H1 (cell line): Measurements from ENCODE around the gene ARHGAP42. TPM values are rescaled to one million over a fixed set of nuclear protein-coding genes. Genes with fewer than 3 reads are reported as not detected.

ENCODE experiments used
- CTCF ChIA-PET: fragments of 300-600 bp; sonication (Branson Sonifier 250); formaldehyde crosslinking; loops from one replicate; lab custom pipeline; 2021; ENCODE audit not compliant: partially characterized antibody; lab: Charles Lee
- POLR2A ChIA-PET: fragments of 300-600 bp; sonication (Branson Sonifier 250); formaldehyde crosslinking; loops from one replicate; lab custom pipeline; 2021; ENCODE audit warnings: inconsistent platforms; ENCODE audit not compliant: partially characterized antibody; lab: Charles Lee
- DNase-seq, 2 experiments: peaks; one replicate each; pipeline versions ENCODE4 v3.0.0 to v3.0.0-alpha.2; 2010 to 2022; ENCODE audit warnings: low spot score in 2 of 2, low read depth in 1 of 2, mixed read lengths in 1 of 2
- FAIRE-seq: peaks from 2 replicates; lab custom pipeline; 2011; peaks lifted over from hg19 to GRCh38; lab: Jason Lieb, UNC
- H2AFZ ChIP-seq: 2 replicates; pipeline ENCODE4 v1.8.1; 2012; ENCODE audit warnings: low read length, inconsistent platforms
- H2AK5ac ChIP-seq: 2 replicates; pipeline ENCODE4 v1.6.1; 2013; ENCODE audit warnings: low read depth, low read length
- H2BK120ac ChIP-seq: replicated peaks from 2 replicates; pipeline ENCODE3; 2013; ENCODE audit warnings: low read depth, low read length, inconsistent platforms
- H2BK12ac ChIP-seq: 2 replicates; pipeline ENCODE4 v1.6.1; 2013; ENCODE audit warnings: low read depth, low read length
- H2BK15ac ChIP-seq: 2 replicates; pipeline ENCODE4 v1.6.1; 2013; ENCODE audit warnings: low read length
- H2BK20ac ChIP-seq: 2 replicates; pipeline ENCODE4 v1.6.1; 2013; ENCODE audit warnings: low read length
- H2BK5ac ChIP-seq: 2 replicates; pipeline ENCODE4 v1.6.1; 2013; ENCODE audit warnings: low read depth, low read length
- H3K14ac ChIP-seq: 2 replicates; pipeline ENCODE4 v1.6.1; 2013; ENCODE audit warnings: inconsistent platforms; ENCODE audit not compliant: insufficient read length
- H3K18ac ChIP-seq: 2 replicates; pipeline ENCODE4 v1.6.1; 2013; ENCODE audit warnings: low read length; ENCODE audit errors: extremely low read depth
- H3K23ac ChIP-seq: 2 replicates; pipeline ENCODE4 v1.6.1; 2013; ENCODE audit warnings: inconsistent platforms; ENCODE audit not compliant: insufficient read length
- H3K23me2 ChIP-seq: 2 replicates; pipeline ENCODE4 v1.6.1; 2013; ENCODE audit warnings: low read depth, low read length
- H3K27ac ChIP-seq: 2 replicates; pipeline ENCODE4 v1.6.1; 2011; ENCODE audit warnings: low read depth, low read length, inconsistent platforms
- H3K27me3 ChIP-seq, 4 experiments: replicated peaks in 1 of 4; 1 replicate in 1 of 4; 2 replicates in 3 of 4; pipeline versions ENCODE4 v1.6.1 to v1.8.1; 2011 to 2013; ENCODE audit warnings: low read length in 3 of 4, mild to moderate bottlenecking in 3 of 4, inconsistent platforms in 2 of 4, mixed read lengths in 2 of 4, moderate library complexity in 1 of 4; ENCODE audit not compliant: control insufficient read depth in 3 of 4, insufficient read depth in 3 of 4; ENCODE audit errors: extremely low read depth in 1 of 4
- H3K36me3 ChIP-seq, 4 experiments: 2 replicates each; pipeline versions ENCODE4 v1.6.1 to v1.8.1; 2011 to 2013; ENCODE audit warnings: mild to moderate bottlenecking in 4 of 4, low read length in 3 of 4, moderate library complexity in 2 of 4, control low read depth in 1 of 4, inconsistent platforms in 1 of 4; ENCODE audit not compliant: insufficient read depth in 4 of 4, control insufficient read depth in 2 of 4
- H3K4ac ChIP-seq: replicated peaks from 2 replicates; pipeline ENCODE3; 2013; ENCODE audit warnings: low read length, low read depth, mixed read lengths, inconsistent platforms; ENCODE audit not compliant: insufficient read length
- H3K4me1 ChIP-seq, 4 experiments: replicated peaks in 1 of 4; 1 replicate in 1 of 4; 2 replicates in 3 of 4; pipeline versions ENCODE4 v1.6.1 to v1.8.1; 2011 to 2013; ENCODE audit warnings: low read length in 3 of 4, inconsistent platforms in 2 of 4, mixed read lengths in 1 of 4; ENCODE audit not compliant: insufficient read depth in 4 of 4, control insufficient read depth in 3 of 4
- H3K4me2 ChIP-seq, 2 experiments: 2 replicates each; pipeline versions ENCODE4 v1.6.1 to v1.8.1; 2011 to 2013; ENCODE audit warnings: low read depth in 2 of 2, low read length in 2 of 2, control low read depth in 1 of 2, inconsistent platforms in 1 of 2, mild to moderate bottlenecking in 1 of 2; ENCODE audit not compliant: insufficient read depth in 1 of 2
- H3K4me3 ChIP-seq, 4 experiments: fragments of 200-600, 300-600 bp in 1 of 4; sonication (generic), shearing (Covaris generic), sonication (Bioruptor Twin) in 1 of 4; 2 replicates each; pipeline versions ENCODE4 v1.5.1 to v1.8.1; 2011 to 2016; ENCODE audit warnings: low read length in 4 of 4, low read depth in 3 of 4, control low read depth in 2 of 4, inconsistent platforms in 2 of 4, mild to moderate bottlenecking in 2 of 4, mixed read lengths in 1 of 4, moderate library complexity in 1 of 4; ENCODE audit not compliant: insufficient read depth in 2 of 4; ENCODE audit errors: extremely low read depth in 1 of 4
- H3K56ac ChIP-seq: replicated peaks from 2 replicates; pipeline ENCODE3; 2013; ENCODE audit warnings: low read depth, mild to moderate bottlenecking, mixed read lengths, low read length, inconsistent platforms; ENCODE audit not compliant: insufficient read length
- H3K79me1 ChIP-seq: 2 replicates; pipeline ENCODE4 v1.6.1; 2013; ENCODE audit warnings: low read depth, low read length, control low read depth
- H3K79me2 ChIP-seq, 2 experiments: 2 replicates each; pipeline versions ENCODE4 v1.6.1 to v1.8.1; 2012 to 2013; ENCODE audit warnings: low read length in 2 of 2, mild to moderate bottlenecking in 2 of 2, inconsistent platforms in 1 of 2; ENCODE audit not compliant: insufficient read depth in 2 of 2, control insufficient read depth in 1 of 2
- H3K9ac ChIP-seq, 4 experiments: replicated peaks in 1 of 4; 1 replicate in 1 of 4; 2 replicates in 3 of 4; pipeline versions ENCODE4 v1.6.1 to v1.8.1; 2011 to 2013; ENCODE audit warnings: low read depth in 3 of 4, low read length in 3 of 4, control low read depth in 2 of 4, mild to moderate bottlenecking in 2 of 4, moderate library complexity in 2 of 4, inconsistent platforms in 1 of 4; ENCODE audit errors: extremely low read depth in 1 of 4
- H3K9me3 ChIP-seq, 2 experiments: 2 replicates each; pipeline versions ENCODE4 v1.6.1 to v1.8.1; 2012 to 2013; ENCODE audit warnings: mild to moderate bottlenecking in 2 of 2, moderate library complexity in 2 of 2, control low read depth in 1 of 2, inconsistent platforms in 1 of 2, low read depth in 1 of 2, low read length in 1 of 2, mixed read lengths in 1 of 2; ENCODE audit not compliant: insufficient read depth in 2 of 2
- H4K20me1 ChIP-seq, 2 experiments: replicated peaks in 1 of 2; 2 replicates each; pipeline versions ENCODE3 to v1.8.1; 2011 to 2013; ENCODE audit warnings: inconsistent platforms in 2 of 2, low read length in 2 of 2, mild to moderate bottlenecking in 1 of 2; ENCODE audit not compliant: insufficient read depth in 2 of 2, control insufficient read depth in 1 of 2
- H4K5ac ChIP-seq: 2 replicates; pipeline ENCODE4 v1.6.1; 2013; ENCODE audit warnings: low read length, low read depth, mixed read lengths, inconsistent platforms; ENCODE audit not compliant: insufficient read length
- H4K8ac ChIP-seq: 2 replicates; pipeline ENCODE4 v1.8.0; 2013; ENCODE audit warnings: mild to moderate bottlenecking, moderate library complexity, low read length, inconsistent platforms; ENCODE audit not compliant: insufficient read depth; ENCODE audit errors: extremely low read depth
- H4K91ac ChIP-seq: replicated peaks from 2 replicates; pipeline ENCODE3; 2013; ENCODE audit warnings: low read length, mixed read lengths, inconsistent platforms; ENCODE audit not compliant: insufficient read length
- BCL11A ChIP-seq, 2 experiments: IDR thresholded peaks; one replicate each; pipeline ENCODE4 v1.6.1; 2011; ENCODE audit warnings: low read depth in 2 of 2, low read length in 2 of 2, mild to moderate bottlenecking in 2 of 2
- CHD1 ChIP-seq: IDR thresholded peaks from 2 replicates; pipeline ENCODE4 v1.6.1; 2012; ENCODE audit warnings: low read depth, low read length, improper control_type of control experiment
- CHD2 ChIP-seq: IDR thresholded peaks from 2 replicates; pipeline ENCODE4 v1.6.1; 2012; ENCODE audit warnings: low read length, improper control_type of control experiment
- CREB1 ChIP-seq: IDR thresholded peaks from 2 replicates; pipeline ENCODE4 v1.6.1; 2012; ENCODE audit warnings: inconsistent platforms
- E2F6 ChIP-seq: IDR thresholded peaks from 2 replicates; pipeline ENCODE4 v1.6.1; 2012; ENCODE audit warnings: inconsistent platforms
- EGR1 ChIP-seq: IDR thresholded peaks from 2 replicates; pipeline ENCODE4 v1.6.1; 2011; ENCODE audit warnings: low read depth, low read length, borderline replicate concordance
- EP300 ChIP-seq, 2 experiments: IDR thresholded peaks; 1 replicate in 1 of 2; 2 replicates in 1 of 2; pipeline ENCODE4 v1.6.1; 2011 to 2012; ENCODE audit warnings: low read depth in 2 of 2, low read length in 2 of 2, mild to moderate bottlenecking in 2 of 2, borderline replicate concordance in 1 of 2, inconsistent platforms in 1 of 2, moderate library complexity in 1 of 2
- MAFK ChIP-seq: IDR thresholded peaks from 2 replicates; pipeline ENCODE4 v1.6.1; 2012; ENCODE audit warnings: low read depth, mild to moderate bottlenecking, improper control_type of control experiment, low read length
- RXRA ChIP-seq: IDR thresholded peaks from 2 replicates; pipeline ENCODE4 v1.6.1; 2011; ENCODE audit warnings: low read depth, mild to moderate bottlenecking, low read length, moderate library complexity; ENCODE audit not compliant: insufficient read depth
- SIRT6 ChIP-seq: IDR thresholded peaks from one replicate; pipeline ENCODE4 v1.7.1; 2012; ENCODE audit warnings: low read length, inconsistent platforms
- SIX5 ChIP-seq: IDR thresholded peaks from 2 replicates; pipeline ENCODE4 v1.6.1; 2011; ENCODE audit warnings: mild to moderate bottlenecking, low read depth, low read length
- SUZ12 ChIP-seq: fragments of 200-600 bp; sonication (generic); IDR thresholded peaks from 2 replicates; pipeline ENCODE4 v1.6.1; 2012; ENCODE audit warnings: mild to moderate bottlenecking, inconsistent platforms, low read length, moderate library complexity, mixed read lengths
- TAF7 ChIP-seq: optimal IDR thresholded peaks from 2 replicates; pipeline ENCODE3; 2011; ENCODE audit warnings: low read depth, mild to moderate bottlenecking, inconsistent platforms, low read length, moderate library complexity, borderline replicate concordance
- WGBS, 2 experiments: shearing (Covaris generic) in 1 of 2; methylation state at CpG; one replicate each; pipeline versions ENCODE4 v1.1.6 to v1.1.7; 2013 to 2015; ENCODE audit warnings: low lambda C conversion rate in 2 of 2, mixed read lengths in 2 of 2, inconsistent platforms in 1 of 2, low coverage in 1 of 2, missing lambda C conversion rate in 1 of 2; ENCODE audit not compliant: insufficient replicate concordance in 2 of 2, insufficient coverage in 1 of 2, insufficient read length in 1 of 2; ENCODE audit errors: extremely low coverage in 1 of 2, missing lambda C conversion rate in 1 of 2; 5-methylcytosine and 5-hydroxymethylcytosine counted together
- polyA plus RNA-seq, 7 experiments: library from polyadenylated mRNA; depleted of rRNA in 3 of 7; stranded (reverse) in 5 of 7; unstranded in 2 of 7; fragments of >200 nt in 5 of 7; fragments of 200-250 nt in 2 of 7; gene quantifications; 1 replicate in 5 of 7; 2 replicates in 1 of 7; 4 replicates in 1 of 7; pipeline versions ENCODE4 v1.2.1 to v1.2.3, GENCODE V29; 2011 to 2013; ENCODE audit warnings: missing spikeins in 2 of 7, mixed read lengths in 2 of 7
- total RNA-seq: library from RNA; stranded (reverse); fragmentation: NEBNext Ultra II Directional; extraction: Animal tissue kit (Norgen Biotek cat#: 25700); gene quantifications from 2 replicates; pipeline ENCODE4 v1.2.1, GENCODE V29; 2021

ARHGAP42 gene
- total and polyA plus RNA-seq, 2 of the 8 experiments (the other 6 are each of a cell fraction or from before 2014, with no cell fraction given) = 22.2 to 33.5 TPM

- H3K4me1 ChIP-seq = peaks cover 0 to 5% (median 0%) of the 10 kb centered on the region in 4 experiments; a peak in 2 of 7 replicates
- no peak overlapping the region for H2BK15ac ChIP-seq
- no peak overlapping the region for H3K56ac ChIP-seq
- no peak overlapping the region for H3K4ac ChIP-seq
- H3K27ac ChIP-seq = no peak overlapping the region
- WGBS, 2 experiments = 92% methylated on average over 4 of the region's 4 CpGs; no CpG with 5 or more reads in 1 of the 2 experiments
- no peaks in the 10 kb centered on the region for H3K36me3 ChIP-seq
- H3K4me3 ChIP-seq = no peak overlapping the region
- POLR2A ChIA-PET = no interaction called here
- H3K79me1 ChIP-seq = no peaks in the 10 kb centered on the region; the same call in 1 of the 2 replicates
- H3K9me3 ChIP-seq = no peaks in the 10 kb centered on the region
- H3K14ac ChIP-seq = no peak overlapping the region
- no peak overlapping the region for H3K23ac ChIP-seq
- no peaks in the 10 kb centered on the region for H3K23me2 ChIP-seq
- H3K27me3 ChIP-seq = no peaks in the 10 kb centered on the region
- peaks cover 0 to 9% of the 10 kb centered on the region in 2 experiments; a peak in 1 of 4 replicates for H3K79me2 ChIP-seq
- no peak overlapping the region for H2BK20ac ChIP-seq
- H2BK12ac ChIP-seq = no peak overlapping the region
- H4K5ac ChIP-seq = no peak overlapping the region
- no peaks in the 10 kb centered on the region for H4K20me1 ChIP-seq
- DNase-seq (no peak), FAIRE-seq (no peak)
- H3K18ac ChIP-seq = no peak overlapping the region
- H2BK120ac ChIP-seq = no peak overlapping the region
- H4K8ac ChIP-seq = no peak overlapping the region
- no peak overlapping the region for H2AK5ac ChIP-seq
- no peak overlapping the region for H4K91ac ChIP-seq
- no peak overlapping the region for H2BK5ac ChIP-seq
- H3K4me2 ChIP-seq = no peak overlapping the region
- no peak overlapping the region for H2AFZ ChIP-seq
- CTCF ChIA-PET = interaction anchor here (1.0 kb wide), 2 partner anchors 96 to 154 kb away, joined by 3 read pairs; no protein-coding TSS in a partner anchor
- H3K9ac ChIP-seq = no peak overlapping the region
- no peak for TF ChIP-seq E2F6
- no peak for TF ChIP-seq CREB1
- no peak for TF ChIP-seq CHD1
- TF ChIP-seq SIX5 = no peak
- TF ChIP-seq EP300 (IDR thresholded peaks at IDR 0.05; ENCODE audit: borderline replicate concordance in 1 of 2, low read depth in 2 of 2, low read length in 2 of 2) = no peak
- no peak for TF ChIP-seq MAFK
- no peak for TF ChIP-seq EGR1
- TF ChIP-seq SIRT6 = no peak
- no peak for TF ChIP-seq SUZ12
- TF ChIP-seq RXRA = no peak
- no peak for TF ChIP-seq TAF7
- TF ChIP-seq CHD2 = no peak
- no peak for TF ChIP-seq BCL11A (IDR thresholded peaks at IDR 0.05; ENCODE audit: low read depth in 2 of 2, low read length in 2 of 2)
These were observed 154.8 kb downstream of the ARHGAP42 start for GRCh38 chr11:100841711-100842407.
